ENCODE data around the gene BAIAP2L1.
A peak's percentile ranks its signal among the peaks of the same experiment; 100 is the strongest.
"Not testable (repeated sequence)": the region's sequence is repeated elsewhere in the genome, so short reads cannot be mapped to it uniquely, and the experiment has no call there.

The BAIAP2L1 gene

DNA sequence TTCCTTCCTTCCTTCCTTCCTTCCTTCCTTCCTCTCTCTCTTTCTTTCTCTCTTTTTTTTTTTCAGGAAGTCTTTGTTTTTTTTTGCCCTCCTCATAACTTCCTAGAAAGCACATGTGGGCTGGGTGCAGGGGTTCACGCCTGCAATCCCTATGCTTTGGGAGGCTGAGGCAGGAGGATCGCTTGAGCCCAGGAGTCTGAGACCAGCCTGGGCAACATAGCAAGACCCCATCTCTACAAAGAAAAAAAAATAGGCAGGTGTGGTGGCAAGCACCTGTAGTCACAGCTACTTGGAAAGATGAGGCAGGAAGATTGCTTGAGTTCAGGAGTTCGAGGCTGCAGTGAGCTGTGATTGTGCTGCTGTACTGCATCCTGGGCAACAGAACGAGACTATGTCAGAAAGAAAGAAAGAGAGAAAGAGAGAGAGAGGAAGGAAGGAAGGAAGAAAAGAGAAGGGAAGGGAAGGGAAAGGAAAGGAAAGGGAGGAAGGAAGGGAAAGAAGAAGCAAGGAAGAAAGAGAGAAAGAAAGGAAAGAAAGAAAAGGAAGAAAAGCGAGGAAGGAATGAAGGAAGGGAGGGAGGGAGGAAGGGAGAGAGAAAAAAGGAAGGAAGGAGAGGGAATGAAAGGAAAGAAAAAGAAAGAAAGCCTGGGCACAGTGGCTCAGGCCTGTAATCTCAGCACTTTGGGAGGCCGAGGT is 13.5 kb upstream of the BAIAP2L1 start:
- H3K4me3 Mint-ChIP-seq = no peak overlapping the region
- ATAC-seq (ENCODE audit: low read depth) = no peak
- H3K36me3 Mint-ChIP-seq = no peaks in the 10 kb centered on the region
- H3K4me1 Mint-ChIP-seq = no peaks in the 10 kb centered on the region
- no peak overlapping the region for H3K27ac Mint-ChIP-seq
- H3K27me3 Mint-ChIP-seq = peaks cover 16% of the 10 kb centered on the region
- DNase-seq (ENCODE audit: low spot score in 2 of 2) = no peak
- H3K9me3 Mint-ChIP-seq = no peaks in the 10 kb centered on the region

DNA sequence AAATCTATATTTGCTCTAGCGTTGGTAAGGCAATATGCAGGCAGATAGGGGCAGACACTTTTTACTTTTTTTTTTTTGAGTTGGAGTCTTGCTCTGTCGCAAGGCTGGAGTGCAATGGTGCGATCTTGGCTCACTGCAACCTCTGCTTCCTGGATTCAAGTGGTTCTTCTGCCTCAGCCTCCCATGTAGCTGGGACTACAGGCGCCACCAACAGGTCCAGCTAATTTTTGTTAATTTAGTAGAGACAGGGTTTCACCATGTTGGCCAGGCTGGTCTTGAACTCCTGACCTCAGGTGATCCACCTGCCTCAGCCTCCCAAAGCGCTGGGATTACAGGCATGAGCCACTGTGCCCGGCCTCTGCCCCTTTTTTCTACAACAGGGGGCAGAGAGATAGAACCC is 12.8 kb upstream of the BAIAP2L1 start:
- not testable (repeated sequence) for H3K4me1 Mint-ChIP-seq; H3K36me3 Mint-ChIP-seq; DNase-seq (ENCODE audit: low spot score in 2 of 2); H3K4me3 Mint-ChIP-seq; H3K27ac Mint-ChIP-seq; ATAC-seq (ENCODE audit: low read depth); H3K9me3 Mint-ChIP-seq
- H3K27me3 Mint-ChIP-seq = peaks cover 12% of the 10 kb centered on the region

DNA sequence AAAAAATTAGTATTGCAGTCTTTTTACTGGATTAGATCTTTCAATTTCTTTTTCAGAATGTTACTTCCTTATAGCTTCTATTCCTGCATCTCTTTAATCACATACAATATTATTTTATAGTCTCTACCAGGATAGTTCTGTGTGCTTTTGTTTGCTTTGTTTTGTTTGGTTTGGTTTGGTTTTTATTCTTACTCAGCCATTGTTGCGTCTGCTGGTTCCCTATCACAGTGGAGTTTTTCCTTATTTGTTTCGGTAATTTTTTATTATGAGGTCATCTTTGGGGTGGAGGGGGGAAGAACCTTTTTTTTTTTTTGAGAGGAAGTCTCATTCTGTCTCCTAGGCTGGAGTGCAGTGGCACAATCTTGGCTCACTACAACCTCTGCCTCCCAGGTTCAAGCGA is 9.0 kb upstream of the BAIAP2L1 start:
- H3K4me1 Mint-ChIP-seq = no peaks in the 10 kb centered on the region
- no peak overlapping the region for H3K27ac Mint-ChIP-seq
- H3K36me3 Mint-ChIP-seq = no peaks in the 10 kb centered on the region
- ATAC-seq (ENCODE audit: low read depth) (no peak), DNase-seq (ENCODE audit: low spot score in 2 of 2) (no peak)
- H3K27me3 Mint-ChIP-seq = peaks cover 16% of the 10 kb centered on the region
- no peaks in the 10 kb centered on the region for H3K9me3 Mint-ChIP-seq
- no peak overlapping the region for H3K4me3 Mint-ChIP-seq

DNA sequence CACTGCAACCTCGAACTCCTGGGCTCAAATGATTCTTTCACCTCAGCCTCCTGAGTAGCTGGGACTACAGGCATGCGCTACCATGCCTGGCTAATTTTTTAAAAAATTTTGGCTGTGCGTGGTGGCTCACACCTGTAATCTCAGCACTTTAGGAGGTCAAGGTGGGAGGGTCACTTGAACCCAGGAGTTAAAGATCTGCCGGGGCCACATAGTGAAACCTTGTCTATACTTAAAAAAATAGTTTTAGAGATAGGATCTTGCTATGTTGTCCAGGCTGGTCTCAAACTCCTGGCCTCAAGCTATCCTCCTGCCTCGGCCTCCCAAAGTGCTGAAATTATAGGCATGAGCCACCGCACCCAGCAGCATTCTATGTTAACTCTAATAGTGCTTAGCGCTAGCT is 7.3 kb upstream of the BAIAP2L1 start:
- H3K4me1 Mint-ChIP-seq; H3K36me3 Mint-ChIP-seq; H3K4me3 Mint-ChIP-seq; H3K9me3 Mint-ChIP-seq; ATAC-seq (ENCODE audit: low read depth); H3K27ac Mint-ChIP-seq; DNase-seq (ENCODE audit: low spot score in 2 of 2): not testable (repeated sequence)
- H3K27me3 Mint-ChIP-seq = peaks cover 13% of the 10 kb centered on the region

DNA sequence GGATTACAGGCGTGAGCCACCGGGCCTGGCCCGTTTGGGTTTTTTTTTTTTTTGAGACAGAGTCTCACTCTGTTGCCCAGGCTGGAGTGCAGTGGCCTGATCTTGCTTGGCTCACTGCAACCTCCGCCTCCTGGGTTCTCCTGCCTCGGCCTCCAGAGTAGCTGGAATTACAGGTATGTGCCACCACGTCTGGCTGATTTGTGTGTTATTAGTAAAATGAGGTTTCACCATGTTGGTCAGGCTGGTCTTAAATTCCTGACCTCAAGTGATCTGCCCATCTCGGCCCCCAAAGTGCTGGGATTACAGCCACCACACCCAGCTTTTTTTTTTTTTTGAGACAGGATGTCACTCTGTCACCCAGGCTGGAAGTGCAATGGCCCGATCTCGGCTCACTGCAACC is 5.9 kb upstream of the BAIAP2L1 start:
- no peak for DNase-seq (ENCODE audit: low spot score in 2 of 2)
- Mint-ChIP-seq H3K4me3 (no peak overlapping the region), H3K36me3 (no peaks in the 10 kb centered on the region), H3K9me3 (no peaks in the 10 kb centered on the region), H3K4me1 (no peaks in the 10 kb centered on the region), H3K27ac (no peak overlapping the region), H3K27me3 (peaks cover 13% of the 10 kb centered on the region)
- no peak for ATAC-seq (ENCODE audit: low read depth)

DNA sequence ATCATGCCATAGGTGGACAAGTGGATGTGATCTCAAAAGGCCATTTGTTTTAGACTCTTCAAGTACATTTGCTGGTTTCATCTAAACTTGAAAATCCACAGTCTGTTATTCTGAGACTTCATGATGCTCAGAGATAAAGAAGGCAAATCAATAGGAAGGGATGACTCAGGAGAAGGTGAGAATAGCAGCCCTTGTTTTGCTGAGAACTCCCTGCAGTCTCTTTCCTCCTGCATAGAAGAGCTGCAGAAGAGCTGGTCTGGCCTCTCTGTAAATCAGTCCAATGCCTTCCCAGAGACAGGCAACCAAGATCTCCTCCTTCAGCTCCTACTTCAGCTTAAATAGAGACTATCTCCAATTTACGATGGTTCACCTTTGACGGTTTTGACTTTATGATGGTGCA is 4.0 kb upstream of the BAIAP2L1 start:
- no peaks in the 10 kb centered on the region for H3K36me3 Mint-ChIP-seq
- DNase-seq (ENCODE audit: low spot score in 2 of 2) (no peak), ATAC-seq (ENCODE audit: low read depth) (no peak)
- no peaks in the 10 kb centered on the region for H3K9me3 Mint-ChIP-seq
- no peak overlapping the region for H3K4me3 Mint-ChIP-seq
- peaks cover 4% of the 10 kb centered on the region for H3K4me1 Mint-ChIP-seq
- no peak overlapping the region for H3K27ac Mint-ChIP-seq
- peaks cover 16% of the 10 kb centered on the region for H3K27me3 Mint-ChIP-seq

DNA sequence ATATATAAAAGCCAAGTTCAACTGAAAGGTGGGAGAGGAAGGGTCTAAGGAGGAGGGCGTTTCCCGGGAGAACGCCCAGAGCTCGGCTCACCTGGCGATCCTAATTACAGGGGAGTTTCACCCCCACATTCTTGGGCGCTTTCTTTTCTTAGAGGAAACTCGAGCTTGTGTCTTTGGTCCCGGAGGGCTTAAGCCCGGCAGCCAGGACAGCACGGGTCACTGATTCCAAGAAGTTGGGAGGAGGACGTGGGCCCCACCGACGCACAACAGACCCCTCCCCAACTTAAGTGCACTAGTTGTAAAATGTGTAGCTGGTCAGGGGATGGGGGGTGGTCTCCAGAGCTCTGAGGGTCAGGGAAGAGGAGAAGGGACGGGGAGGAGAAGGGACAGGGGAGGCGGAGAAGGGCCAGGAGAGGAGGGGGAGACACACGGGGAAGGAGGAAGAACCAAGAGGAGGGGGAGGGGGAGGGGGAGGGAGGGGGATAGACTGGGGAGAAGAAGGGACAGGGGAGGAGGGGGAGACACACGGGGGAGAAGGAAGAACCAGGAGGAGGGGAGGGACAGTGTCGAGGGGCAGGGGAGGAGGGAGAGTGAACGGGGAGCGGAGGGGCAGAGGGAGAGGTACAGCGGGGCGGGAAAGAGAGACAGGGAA is 874 bp downstream of the BAIAP2L1 start:
- H3K4me1 Mint-ChIP-seq = peaks cover 6% of the 10 kb centered on the region
- ATAC-seq (ENCODE audit: low read depth) = no peak
- H3K4me3 Mint-ChIP-seq = peak overlapping the region; percentile 52
- no peaks in the 10 kb centered on the region for H3K9me3 Mint-ChIP-seq
- H3K27ac Mint-ChIP-seq = peak overlapping the region; percentile 79
- no peaks in the 10 kb centered on the region for H3K36me3 Mint-ChIP-seq
- DNase-seq (ENCODE audit: low spot score in 2 of 2) = no peak
- H3K27me3 Mint-ChIP-seq = peaks cover 20% of the 10 kb centered on the region

DNA sequence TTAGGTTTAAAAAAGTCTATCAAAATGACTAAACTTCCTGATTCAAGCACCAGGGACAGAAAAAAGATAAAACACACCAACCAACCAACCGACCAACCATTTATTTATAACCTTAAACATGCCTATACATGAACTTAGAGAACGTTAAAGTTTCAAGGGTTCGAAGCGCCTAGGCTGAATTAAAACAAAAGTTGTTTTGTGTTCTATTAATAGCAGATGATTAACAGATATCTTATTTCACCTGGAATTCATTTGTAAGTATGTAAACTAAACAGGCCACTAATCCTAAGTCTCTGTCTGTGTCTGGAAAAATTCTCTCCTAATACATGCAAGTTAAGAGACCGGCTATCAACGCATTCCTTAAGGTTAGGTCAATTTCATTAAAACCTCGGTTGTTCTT is 1.4 kb downstream of the BAIAP2L1 start:
- Mint-ChIP-seq H3K4me1 (peaks cover 6% of the 10 kb centered on the region), H3K4me3 (peak overlapping the region; percentile 52), H3K27me3 (peaks cover 20% of the 10 kb centered on the region), H3K27ac (peak overlapping the region; percentile 79), H3K36me3 (no peaks in the 10 kb centered on the region), H3K9me3 (no peaks in the 10 kb centered on the region)
- DNase-seq (ENCODE audit: low spot score in 2 of 2) (no peak), ATAC-seq (ENCODE audit: low read depth) (no peak)

DNA sequence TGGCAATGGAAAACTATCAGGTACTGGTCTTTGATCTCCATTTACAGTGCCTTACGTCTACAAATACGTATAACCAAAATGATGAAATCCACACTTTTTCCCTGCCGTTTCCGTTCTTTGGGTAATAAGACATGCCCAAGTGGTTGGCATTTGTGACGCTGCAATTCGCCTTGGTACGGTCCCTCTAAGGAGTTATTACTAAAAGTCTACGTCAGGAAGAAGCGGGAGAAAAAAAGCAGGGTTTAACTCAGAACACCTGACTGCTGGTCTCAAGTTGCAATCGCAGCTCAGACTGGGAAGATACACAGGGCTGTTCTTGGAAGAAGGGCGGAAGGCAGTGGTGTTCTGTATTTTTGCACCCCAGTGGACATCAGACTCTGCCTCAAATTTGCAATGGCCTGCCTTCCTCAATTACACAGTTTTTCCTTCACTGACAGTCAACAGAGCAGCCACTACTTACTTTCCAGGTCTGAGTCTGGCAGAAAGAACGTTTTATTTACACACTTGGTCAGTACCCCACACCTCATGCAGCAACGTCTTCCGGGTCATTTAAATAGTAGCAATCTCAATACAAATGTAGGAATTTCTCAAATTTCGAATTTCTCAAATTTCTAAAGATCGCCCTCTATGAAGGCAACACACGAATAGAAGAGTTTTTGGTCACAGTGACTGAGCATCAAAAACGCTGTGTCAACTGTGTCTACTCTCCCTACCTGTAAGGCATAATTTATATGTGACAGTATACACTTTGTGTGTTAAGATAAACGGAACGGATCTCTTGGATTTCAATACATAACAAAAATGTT is 2.1 kb downstream of the BAIAP2L1 start:
- Mint-ChIP-seq H3K9me3 (no peaks in the 10 kb centered on the region), H3K4me1 (peaks cover 6% of the 10 kb centered on the region), H3K36me3 (no peaks in the 10 kb centered on the region), H3K4me3 (no peak overlapping the region), H3K27me3 (peaks cover 20% of the 10 kb centered on the region), H3K27ac (peak overlapping the region; percentile 53)
- ATAC-seq (ENCODE audit: low read depth) (no peak), DNase-seq (ENCODE audit: low spot score in 2 of 2) (no peak)

DNA sequence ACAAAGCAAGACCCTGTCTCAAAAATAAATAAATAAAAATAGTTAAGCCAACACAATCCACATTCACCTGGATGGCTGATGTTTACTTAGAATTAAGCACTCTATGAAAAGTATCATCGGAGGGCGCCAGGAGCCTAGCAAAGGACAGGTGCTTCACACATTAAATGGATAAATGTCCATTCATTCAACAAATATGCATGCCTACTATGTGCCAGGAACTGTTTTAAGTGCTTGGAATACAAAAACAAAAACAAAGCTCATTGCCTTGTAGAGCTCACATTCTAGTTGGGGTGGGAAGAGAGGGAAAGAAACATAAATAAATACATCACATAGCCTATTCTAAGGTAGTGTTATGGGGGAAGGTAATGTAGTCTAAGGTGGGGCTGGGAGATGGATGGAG is 4.1 kb downstream of the BAIAP2L1 start:
- Mint-ChIP-seq H3K9me3 (no peaks in the 10 kb centered on the region), H3K4me3 (no peak overlapping the region), H3K27me3 (peaks cover 18% of the 10 kb centered on the region), H3K4me1 (peaks cover 6% of the 10 kb centered on the region), H3K36me3 (no peaks in the 10 kb centered on the region), H3K27ac (no peak overlapping the region)
- DNase-seq (ENCODE audit: low spot score in 2 of 2) (no peak), ATAC-seq (ENCODE audit: low read depth) (no peak)

DNA sequence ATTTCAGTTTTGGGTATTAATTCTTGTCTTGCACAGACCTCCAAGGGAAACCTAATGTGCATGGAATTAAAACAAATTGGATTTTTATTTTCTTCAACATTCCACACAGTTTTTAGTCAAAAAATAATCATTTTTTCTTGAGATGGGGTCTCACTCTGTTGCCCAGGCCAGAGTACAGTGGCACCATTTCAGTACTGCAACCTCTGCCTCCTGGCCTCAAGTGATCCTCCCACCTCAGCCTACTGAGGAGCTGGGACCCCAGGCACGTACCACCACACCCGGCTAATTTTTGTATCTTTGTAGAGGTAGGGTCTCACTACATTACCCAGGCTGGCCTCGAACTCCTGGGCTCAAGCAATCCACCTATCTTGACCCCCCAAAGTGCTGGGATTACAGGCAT is 4.9 kb downstream of the BAIAP2L1 start:
- no peaks in the 10 kb centered on the region for H3K36me3 Mint-ChIP-seq
- H3K4me3 Mint-ChIP-seq = no peak overlapping the region

DNA sequence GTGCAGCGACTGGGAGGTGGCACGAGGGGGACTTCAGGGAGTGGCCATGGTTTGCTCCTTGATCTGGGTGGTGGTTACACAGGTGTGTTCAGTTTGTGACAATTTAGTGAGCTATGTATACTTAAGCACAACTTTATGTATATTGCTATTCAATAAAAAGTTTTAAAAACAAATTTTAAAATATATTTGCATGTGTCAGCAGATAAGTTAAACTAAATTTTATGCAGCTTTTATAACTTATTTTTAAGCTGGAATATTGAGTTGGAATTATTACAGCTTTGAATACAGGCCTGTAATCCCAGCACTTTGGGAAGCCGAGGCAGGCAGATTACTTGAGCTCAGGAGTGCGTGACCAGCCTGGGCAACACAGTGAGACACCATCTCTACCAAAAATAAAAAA is 5.4 kb downstream of the BAIAP2L1 start:
- Mint-ChIP-seq H3K9me3 (no peaks in the 10 kb centered on the region), H3K36me3 (no peaks in the 10 kb centered on the region), H3K27me3 (peaks cover 18% of the 10 kb centered on the region)

More for the DNA sequence above, 4.9 kb downstream of the BAIAP2L1 start:
- DNase-seq (ENCODE audit: low spot score in 2 of 2) (no peak), ATAC-seq (ENCODE audit: low read depth) (no peak)
- peaks cover 6% of the 10 kb centered on the region for H3K4me1 Mint-ChIP-seq
- H3K9me3 Mint-ChIP-seq = no peaks in the 10 kb centered on the region
- peaks cover 18% of the 10 kb centered on the region for H3K27me3 Mint-ChIP-seq
- H3K27ac Mint-ChIP-seq = no peak overlapping the region

DNA sequence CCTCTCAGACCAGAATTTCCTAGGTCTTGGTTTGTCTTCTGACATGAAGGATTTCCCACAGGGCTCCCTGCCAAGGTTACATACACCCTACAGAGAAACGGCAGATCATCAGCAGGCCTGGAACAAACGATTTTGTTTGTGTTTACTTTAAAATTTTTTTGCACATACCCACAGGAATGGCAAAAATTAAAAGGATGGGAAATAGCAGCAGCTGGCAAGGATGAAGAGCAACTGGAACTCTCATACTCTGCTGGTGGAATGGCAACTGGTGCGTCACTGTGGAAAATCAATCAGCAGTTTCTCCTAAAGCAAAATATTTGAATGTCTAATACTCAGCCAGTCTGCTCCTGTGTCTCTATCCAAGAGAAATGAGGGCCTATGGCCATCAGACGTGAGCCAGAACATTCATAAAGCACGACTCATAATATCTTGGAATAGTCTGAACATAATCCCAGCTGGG is 6.5 kb downstream of the BAIAP2L1 start:
- Mint-ChIP-seq H3K27me3 (peaks cover 14% of the 10 kb centered on the region), H3K36me3 (no peaks in the 10 kb centered on the region), H3K27ac (no peak overlapping the region), H3K4me1 (no peaks in the 10 kb centered on the region), H3K4me3 (no peak overlapping the region), H3K9me3 (no peaks in the 10 kb centered on the region)
- ATAC-seq (ENCODE audit: low read depth) = no peak
- DNase-seq (ENCODE audit: low spot score in 2 of 2) = no peak

More for the DNA sequence above, 5.4 kb downstream of the BAIAP2L1 start:
- Mint-ChIP-seq H3K27ac (no peak overlapping the region), H3K4me1 (peaks cover 5% of the 10 kb centered on the region), H3K4me3 (no peak overlapping the region)
- DNase-seq (ENCODE audit: low spot score in 2 of 2) = no peak
- ATAC-seq (ENCODE audit: low read depth) = no peak

DNA sequence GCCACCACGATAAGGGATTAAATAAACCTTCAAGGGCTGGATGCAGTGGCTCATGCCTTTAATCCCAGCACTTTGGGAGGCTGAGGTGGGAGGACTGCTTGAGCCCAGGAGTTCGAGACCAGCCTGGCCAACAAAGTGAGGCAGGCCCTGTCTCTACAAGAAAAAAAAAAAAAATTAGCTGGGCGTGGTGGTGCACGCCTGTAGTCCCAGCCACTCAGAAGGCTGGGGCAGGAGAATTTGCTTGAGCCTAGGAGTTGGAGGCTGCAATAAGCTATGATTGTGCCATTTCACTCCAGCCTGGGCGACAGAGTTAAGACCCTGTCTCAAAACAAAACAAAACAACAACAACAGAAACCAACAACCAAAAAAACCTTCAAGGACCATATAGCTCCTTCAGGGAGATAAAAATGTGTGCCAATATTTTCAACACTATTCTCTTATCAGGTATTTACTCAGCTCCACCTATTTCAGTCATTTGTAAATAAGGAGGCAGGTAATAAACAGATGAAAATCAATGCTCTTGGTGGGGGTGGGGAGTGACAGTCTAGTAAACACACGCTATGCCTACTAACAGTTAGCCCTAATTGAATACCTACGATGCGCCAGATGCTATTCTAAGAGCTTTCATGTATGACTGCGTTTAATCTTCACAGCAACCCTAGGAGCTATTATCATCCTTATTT is 13.2 kb downstream of the BAIAP2L1 start:
- Mint-ChIP-seq H3K9me3 (no peaks in the 10 kb centered on the region), H3K27me3 (peaks cover 5% of the 10 kb centered on the region), H3K27ac (no peak overlapping the region), H3K4me3 (no peak overlapping the region), H3K4me1 (no peaks in the 10 kb centered on the region), H3K36me3 (no peaks in the 10 kb centered on the region)
- DNase-seq (ENCODE audit: low spot score in 2 of 2) = no peak
- no peak for ATAC-seq (ENCODE audit: low read depth)
